ENCODE measurements around the gene LRG1.

The LRG1 gene

DNA sequence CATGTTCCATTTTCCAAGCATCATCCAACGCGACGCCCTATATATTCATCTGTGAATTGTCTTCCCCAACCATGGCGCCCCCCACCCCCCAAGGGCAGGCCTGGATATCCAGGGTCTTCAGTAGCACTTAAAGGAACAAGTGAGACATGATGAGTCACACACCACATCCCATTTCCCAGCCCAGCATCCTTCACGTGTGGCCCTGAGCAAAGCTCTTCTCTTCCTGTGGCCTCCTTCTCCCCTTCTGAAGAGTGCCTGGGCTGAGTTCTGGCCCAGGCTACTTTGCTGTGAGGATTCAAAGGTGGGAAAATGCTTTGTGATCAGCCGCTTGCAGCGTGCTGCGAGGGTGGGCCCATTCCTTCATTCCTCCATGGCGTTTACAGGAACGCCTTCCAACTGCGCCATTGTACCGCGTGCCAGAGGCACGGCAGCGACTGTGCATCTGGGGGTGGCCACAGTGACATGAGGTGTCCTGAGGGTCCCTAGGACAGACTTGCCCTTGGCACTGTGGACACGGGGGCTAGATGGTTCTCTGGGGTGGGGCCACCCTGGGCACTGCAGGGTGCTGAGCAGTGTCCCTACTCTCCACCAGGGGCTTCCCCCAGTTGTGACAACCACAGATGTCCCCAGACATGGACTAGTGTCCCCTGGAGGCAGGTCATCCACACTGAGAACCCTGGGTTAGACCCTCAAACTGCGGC is 33.2 kb downstream of the LRG1 start:
- DNase-seq: no peak

DNA sequence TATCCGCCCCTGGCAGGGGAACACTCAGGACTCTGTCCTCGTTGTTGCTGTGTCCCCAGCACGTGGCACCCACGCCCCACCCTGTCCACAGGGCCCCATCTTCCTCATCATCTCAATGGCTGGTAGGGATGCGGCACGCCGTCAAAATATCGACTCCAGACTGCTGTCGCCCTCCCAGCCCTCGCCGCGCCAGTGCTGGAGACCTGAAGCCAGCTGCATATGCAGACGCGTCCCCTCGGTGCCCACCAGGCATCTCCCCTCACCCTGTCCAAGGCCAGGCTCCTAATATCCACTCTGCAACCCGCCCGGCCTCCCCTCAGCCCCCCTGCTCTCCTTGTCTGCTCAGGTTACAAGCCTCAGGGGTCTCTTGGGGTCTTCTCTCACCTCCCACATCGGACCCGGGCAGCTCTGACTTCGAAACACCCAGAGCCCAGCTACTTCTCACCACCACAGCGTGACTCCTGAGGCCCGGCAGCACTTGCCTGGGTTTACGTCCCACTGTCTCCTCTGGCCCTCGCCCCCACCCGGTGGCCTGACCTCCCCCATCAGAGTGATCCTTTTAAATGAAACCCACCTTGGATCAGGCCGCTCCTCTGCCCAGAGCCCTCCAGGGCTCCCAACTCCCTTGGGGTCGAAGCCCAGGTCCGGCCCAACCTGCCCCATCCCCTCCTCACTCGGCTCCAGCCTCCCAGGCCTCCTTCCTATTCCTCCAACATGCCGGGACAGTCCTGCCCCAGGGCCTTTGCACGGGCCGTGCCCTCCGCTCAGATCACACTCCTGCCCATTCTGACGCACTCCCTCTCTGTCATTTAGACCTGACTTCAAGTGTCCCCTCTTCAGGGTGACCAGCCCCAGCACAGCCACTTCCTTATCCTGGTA is 34.0 kb downstream of the LRG1 start:
- DNase-seq: no peak

DNA sequence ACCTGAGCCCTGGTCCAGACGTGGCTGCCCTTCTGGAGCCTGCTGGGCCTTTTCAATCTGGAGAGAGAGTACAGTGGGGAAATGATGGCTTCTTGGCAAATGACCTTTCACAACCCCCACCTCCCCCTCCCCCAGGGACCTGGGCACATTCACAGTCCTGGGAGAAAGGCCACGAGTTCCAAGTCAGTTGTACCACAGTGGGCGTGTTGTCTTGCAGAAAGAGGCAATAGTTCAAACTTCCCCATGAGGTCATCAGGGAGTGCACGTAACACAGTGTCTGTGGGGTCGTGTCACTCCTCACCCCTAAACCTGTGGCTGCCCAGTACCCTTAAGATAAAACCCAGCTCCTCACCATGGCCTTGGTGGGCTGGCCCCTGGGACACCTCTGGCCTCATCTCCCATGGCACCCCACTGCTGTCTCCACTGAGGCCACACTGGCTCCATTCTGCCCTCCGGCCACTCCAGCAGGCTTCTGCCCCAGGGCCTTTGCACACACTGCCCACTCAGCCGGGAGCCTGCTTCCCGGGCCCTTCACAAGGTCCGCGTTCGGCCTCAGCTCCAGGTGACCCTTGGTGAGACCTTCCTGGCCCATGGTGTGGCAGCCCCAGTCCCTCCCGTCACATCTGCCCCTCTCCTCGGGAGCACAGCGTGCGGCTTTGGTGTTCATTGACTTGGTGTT is 34.8 kb downstream of the LRG1 start:
- no peak for DNase-seq

DNA sequence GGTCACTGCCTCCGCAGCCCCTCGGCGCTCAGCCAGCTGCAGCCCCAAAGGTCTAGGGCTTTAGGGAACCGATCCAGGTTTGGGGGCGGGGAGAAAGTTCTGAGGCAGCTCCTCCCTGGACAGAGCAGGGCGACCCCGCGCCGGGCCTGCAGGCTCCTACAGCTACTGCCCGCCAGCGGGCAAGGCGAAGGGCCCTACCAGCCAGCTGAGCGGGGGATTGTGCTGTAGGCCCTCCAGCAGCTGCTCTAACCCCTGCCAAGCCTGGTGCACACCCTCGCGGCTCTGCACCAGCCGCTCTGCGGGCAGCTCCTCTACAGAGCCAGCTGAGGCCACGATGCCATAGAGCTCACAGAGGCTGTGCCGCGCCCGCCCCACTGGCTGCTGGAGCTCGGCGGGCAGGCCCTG is 35.5 kb downstream of the LRG1 start:
- no peak for DNase-seq

DNA sequence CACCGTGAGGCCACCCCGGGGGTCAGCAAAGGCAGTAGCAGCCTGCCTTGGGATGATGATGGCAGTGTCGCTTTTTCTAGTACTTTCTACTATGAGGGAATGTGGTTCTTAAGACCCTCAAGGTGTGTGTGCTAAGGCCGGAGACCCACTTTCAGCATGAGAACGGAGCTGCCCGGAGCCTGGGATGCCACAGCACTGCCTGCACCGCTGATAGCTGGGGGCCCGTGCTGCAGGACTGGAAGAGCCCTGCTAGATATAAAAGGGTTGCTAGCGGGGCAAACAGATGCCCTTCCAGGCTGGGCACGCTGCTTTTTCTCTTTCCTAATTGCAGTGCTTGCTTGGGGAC is 36.0 kb downstream of the LRG1 start:
- no peak for DNase-seq

DNA sequence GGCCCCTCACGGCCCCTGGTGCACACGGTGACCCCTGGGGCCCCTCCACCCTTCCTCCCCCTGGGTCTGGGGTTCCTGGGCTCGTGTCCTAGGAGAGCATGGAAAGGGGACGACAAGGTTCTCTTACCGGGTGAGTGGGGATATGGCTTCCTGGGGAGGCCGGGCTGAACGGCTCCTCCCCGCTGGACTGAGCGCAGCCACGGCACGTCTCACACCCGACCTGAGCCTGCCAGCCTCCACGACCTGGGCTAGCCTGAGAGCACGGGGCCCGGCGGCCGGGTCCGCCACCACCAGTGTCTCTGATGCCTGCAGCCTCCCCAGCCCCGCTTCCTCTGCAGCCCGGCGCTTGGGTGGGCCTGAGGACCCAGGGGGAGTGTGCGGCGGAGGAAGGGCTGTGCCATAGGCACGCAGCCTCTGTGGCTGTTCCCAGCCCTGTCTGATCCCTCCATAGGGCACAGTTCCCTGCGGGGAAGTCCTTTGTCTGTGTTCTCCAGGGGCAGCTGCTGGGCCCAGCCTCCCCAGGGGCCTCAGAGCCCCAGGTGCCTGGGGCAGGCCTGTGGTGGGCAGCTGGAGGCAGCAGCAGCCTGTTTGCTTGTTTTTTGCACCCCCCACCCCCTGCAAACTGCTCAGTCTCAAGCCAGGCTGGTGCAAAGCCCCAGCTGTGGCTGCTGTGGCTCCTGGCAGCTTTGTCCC is 36.6 kb downstream of the LRG1 start:
- DNase-seq: no peak

DNA sequence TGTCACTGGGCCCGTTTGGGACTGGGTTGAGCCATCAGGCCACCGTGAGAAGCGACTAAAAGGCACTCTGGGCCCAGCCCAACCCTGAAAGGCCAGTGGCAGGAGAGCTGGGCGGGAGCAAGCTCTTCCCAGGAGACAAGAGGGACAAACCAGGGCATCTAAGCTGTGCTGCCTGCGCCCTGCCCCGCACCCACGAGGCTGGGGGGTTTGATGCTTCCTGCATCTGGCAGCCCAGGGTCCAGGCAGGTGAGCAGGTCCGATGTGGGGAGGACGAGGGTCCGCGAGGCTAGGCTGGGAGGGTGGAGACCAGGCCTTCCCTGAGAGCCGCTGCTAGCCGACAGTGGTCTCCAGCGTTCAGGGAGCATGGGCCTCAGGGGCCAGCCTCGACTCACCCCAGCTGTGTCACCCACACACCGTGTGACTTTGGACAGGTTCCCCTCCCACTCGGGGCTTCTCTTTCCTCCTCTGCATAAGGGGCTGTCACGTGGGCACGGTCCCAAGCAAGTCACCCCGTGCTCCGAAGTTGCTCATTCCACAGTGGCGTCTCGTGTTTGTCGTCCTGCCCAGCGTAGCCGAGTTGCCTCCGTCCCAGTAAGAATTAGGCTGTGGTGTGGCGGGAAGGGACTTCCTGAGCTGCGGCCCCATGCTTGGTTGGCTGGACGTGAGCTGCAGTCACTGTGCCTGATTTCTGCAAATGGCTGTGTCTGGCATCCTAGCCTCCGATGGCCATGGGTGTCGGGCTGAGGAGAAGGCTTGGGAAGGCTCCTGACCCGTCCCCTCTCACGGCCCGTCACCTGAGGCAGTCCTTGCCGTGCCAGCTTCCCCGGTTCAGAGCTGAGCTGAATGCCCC is 37.3 kb downstream of the LRG1 start:
- DNase-seq: no peak

DNA sequence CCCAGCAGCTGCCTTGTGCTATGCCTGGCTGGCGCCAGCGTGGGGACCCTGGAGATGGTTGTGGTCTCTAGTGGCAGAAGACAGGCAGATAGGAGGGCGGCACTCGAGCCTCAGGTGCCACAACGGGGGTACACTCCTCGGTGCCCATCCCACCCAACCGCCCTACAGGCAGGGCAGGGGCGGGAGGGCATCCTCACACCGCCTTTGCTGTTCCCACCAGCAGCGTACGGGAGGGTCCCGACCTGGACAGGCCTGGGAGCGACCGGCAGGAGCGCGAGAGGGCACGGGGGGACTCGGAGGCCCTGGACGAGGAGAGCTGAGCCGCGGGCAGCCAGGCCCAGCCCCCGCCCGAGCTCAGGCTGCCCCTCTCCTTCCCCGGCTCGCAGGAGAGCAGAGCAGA is 38.1 kb downstream of the LRG1 start:
- no peak for DNase-seq

DNA sequence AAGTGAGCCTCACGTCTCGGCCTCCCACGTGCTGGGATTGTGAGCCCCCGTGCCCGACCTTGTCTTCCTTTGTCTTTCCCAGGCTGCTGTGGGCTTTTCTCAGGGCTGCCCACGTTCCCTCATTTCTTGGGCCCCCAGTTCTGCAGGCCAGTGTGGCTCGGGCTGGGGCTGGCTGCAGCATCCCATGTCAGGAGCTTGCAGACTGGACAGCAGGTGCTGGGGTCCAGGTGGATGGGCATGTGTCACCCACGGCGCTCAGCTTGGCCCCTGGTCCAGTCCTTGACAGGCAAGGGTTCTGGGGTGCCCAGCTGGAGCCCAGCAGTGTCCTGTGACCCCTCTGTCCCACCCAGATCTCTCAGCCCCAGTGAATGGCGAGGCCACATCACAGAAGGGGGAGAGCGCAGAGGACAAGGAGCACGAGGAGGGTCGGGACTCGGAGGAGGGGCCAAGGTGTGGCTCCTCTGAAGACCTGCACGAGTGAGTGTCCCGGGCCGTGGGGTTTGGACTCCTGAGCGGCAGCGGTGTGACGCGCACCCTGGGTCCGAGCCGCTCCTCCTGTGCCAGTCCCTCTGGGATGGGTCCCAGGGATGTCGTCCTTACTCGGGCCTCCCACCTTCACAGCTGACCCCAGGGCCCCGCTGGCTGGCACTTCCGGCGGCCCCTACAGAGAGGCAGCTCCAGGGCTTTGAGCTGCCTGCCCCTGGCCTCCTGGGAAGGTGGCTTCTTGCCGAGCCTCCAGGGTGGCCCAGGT is 38.8 kb downstream of the LRG1 start:
- no peak for DNase-seq

DNA sequence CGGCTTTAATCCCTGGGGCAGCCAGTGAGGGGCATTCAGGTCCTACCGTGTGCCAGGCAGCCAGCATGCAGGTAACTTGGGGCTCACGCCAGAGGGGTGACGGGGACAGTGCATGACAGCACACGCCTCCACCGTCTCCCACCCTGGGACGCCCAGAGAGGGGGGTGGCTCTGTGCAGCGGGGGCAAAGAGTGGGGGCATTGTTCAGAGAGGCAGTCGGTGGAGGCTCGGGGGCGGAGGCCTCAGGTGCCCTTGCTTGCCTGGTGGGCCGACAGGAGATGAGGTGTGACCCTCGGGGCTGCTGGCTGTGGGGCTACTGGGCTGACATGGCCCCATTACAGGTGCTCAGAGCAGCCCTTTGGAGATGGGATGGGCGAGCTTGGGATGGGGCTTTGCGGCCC is 40.0 kb downstream of the LRG1 start:
- no peak for DNase-seq

DNA sequence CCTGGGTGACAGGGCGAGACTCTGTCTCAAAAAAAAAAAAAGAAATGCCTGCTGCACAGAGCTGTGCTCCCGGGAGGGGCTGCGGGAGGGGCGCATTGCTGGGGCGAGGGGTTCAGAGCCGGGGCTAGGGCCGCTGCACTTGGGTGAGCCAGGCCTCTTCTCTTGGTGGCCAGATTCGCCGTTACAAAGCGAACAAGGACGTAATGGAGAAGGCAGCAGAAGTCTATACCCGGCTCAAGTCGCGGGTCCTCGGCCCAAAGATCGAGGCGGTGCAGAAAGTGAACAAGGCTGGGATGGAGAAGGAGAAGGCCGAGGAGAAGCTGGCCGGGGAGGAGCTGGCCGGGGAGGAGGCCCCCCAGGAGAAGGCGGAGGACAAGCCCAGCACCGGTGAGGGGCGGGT is 40.5 kb downstream of the LRG1 start:
- no peak for DNase-seq

DNA sequence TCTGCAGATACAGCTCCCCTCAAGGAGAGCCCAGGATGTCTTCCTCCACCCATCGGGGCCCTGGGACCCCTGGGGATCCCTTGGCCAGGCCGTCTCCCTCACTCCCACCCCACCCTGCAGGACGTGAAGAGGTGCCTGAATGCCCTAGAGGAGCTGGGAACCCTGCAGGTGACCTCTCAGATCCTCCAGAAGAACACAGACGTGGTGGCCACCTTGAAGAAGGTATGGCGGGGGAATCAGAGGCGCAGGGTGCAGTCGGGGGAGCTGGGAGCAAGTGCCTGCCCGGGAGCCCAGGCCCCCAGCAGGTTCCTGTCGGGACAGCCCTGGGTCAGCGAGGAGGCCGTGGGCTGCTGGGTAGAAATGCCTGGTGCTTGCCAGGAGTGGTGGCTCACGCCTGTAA is 41.1 kb downstream of the LRG1 start:
- DNase-seq: no peak

DNA sequence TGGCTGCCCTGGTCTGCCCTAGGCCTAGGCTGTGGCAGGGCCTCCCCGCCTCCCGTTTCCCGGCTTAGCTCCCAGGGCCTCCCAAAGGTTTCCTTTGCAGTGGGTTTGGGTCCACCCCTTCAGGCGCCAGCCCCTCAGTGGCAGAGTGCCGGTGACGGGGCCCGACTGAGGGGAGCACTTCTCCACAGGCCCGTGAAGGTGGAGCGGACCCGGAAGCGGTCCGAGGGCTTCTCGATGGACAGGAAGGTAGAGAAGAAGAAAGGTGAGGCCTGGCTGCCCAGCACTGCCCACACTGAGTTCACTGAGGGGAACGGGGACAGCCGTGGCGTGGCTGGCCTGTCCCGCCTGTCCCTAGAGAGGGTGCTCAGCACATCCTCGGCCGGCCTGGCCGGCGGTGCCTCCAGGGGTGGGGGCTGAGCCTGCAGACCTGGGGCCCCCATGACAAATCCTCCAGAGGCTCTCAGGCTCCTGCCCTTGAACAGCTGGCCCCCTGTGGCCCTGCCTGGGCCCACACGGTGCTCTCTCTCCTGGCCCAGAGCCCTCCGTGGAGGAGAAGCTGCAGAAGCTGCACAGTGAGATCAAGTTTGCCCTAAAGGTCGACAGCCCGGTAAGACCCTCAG is 42.0 kb downstream of the LRG1 start:
- DNase-seq: no peak

DNA sequence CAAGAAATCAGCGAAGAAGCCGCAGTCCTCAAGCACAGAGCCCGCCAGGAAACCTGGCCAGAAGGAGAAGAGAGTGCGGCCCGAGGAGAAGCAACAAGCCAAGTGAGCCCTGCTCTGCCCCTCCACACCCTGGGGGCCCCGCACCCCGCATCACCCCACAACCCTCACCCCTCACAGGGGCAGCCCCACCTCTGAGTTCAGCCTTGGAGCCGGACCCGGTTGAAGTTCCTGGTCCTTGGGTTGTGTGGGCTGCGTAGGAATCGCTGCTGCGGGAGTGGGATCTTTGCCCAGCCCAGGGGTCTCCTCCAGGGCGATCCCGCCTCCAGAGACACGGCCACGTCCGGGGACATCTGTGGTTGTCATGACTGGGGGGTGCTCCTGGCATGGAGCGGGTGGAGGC is 43.5 kb downstream of the LRG1 start:
- no peak for DNase-seq

DNA sequence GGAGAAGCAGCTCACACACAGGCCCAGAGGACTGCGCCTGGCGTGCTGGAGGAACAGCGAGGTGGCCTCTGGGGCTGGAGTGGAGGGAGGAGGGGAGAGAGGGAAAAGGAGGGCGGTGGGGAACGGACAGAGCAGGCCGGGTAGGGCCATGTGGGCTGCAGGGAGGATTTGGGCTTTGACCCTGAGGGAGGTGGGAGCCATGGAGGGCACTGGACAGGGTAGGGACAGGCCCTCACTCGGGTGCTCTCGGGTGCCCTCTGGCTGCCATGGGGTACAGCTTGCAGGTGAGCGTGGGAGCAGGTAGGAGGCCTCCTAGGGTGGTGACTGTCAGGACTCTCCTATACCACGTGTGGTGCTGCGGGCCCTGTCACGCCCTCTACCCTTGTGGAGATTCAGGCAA is 44.4 kb downstream of the LRG1 start:
- DNase-seq: no peak

DNA sequence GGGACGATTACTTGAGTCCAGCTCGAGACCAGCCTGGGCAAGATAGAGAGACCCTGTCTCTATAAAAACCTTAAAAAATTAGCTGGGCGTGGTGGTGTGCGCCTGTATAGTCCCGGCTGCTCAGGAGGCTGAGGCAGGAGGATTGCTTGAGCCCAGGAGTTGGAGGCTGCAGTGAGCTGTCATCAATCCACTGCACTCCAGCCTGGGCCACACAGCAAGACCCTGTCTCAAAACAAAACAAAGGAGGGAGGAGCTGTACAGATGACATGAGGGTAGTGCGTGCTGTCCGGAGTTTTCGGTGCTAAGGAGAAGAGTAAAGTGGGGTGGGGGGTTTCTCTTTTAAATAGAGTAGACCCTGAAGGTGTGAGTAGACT is 45.2 kb downstream of the LRG1 start:
- no peak for DNase-seq

DNA sequence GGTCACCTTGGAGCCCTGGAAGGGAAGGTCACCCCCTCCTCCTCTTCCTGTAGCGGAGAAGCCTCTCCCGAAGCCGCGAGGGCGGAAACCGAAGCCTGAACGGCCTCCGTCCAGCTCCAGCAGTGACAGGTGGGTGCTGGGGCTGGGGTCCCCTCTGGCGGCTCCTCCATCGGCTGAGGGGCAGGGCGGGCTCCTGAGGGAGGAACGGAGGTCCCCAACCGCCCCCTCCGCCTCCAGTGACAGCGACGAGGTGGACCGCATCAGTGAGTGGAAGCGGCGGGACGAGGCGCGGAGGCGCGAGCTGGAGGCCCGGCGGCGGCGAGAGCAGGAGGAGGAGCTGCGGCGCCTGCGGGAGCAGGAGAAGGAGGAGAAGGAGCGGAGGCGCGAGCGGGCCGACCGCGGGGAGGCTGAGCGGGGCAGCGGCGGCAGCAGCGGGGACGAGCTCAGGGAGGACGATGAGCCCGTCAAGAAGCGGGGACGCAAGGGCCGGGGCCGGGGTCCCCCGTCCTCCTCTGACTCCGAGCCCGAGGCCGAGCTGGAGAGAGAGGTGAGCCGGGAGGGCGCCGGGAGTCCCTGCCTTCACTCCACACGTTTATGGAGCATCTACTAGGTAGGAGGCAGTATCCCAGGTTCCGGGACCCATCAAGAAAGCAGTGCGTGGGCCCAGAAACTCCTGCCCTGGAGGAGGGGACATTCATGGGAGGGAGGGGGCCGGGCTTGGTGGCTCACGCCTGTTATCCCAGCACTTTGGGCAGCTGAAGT is 45.7 kb downstream of the LRG1 start:
- DNase-seq: no peak

DNA sequence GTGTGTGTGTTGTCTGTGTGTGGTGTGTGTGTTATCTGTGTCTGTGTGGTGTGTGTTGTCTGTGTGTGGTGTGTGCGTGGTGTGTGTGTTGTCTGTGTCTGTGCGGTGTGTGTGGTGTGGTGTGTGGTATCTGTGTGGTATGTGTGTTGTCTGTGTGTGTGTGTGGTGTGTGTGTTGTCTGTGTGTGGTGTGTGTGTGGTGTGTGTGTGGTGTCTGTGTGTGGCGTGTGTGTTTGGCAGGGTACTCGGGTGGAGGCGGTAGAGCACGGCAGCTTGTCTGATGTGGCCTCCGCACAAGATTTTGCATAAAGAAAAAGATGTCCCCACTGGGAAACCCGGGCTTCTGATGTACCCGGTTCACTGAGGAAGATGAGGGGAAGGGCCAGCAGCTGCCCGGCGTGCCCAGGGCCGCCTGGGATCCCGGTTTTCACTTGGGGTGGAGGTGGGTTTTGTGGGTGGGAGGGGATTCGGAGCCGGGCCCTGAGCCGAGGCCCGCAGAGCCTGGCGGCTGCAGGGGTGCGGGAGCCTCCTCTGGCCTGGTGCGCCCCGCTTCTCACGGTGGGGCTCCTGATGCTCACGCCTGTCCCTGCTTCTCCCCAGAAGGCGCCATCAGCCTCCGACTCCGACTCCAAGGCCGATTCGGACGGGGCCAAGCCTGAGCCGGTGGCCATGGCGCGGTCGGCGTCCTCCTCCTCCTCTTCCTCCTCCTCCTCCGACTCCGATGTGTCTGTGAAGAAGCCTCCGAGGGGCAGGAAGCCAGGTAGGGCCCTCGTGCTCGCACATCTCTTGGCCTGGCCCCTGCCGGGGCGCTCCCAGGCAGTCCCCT is 46.5 kb downstream of the LRG1 start:
- DNase-seq: no peak

DNA sequence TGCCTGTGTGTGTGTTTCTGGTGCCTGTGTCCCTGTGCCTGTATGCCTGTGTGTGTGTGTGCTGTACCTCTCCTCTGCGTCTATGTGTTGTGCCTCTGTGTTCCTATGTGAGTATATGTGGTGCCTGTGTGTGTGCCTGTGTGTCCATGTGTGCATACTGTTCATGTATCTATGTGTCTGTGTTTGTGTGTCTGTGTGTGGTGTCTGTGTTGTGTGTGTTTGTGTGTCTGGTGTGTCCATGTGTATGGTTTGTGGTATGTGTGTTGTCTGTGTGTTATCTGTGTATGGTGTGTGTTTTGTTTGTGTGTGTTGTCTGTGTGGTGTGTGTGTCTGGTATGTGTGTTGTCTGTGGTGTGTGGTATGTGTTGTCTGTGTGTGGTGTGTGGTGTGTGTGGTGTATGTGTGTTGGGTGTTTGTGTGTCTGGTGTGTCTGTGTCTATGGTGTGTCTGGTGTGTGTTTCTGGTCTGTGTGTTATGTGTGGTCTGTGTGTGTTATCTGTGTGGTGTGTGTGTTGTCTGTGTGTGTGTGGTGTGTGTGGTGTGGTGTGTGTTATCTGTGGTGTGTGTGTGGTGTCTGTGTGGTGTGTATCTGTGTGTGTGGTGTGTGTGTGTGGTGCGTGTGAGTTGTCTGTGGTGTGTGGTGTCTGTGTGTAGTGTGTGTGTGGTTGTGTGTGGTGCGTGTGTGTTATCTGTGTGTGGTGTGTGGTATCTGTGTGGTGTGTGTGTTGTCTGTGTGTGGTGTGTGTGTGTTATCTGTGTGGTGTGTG is 47.3 kb downstream of the LRG1 start:
- no peak for DNase-seq

Data from stimulated activated CD4-positive, alpha-beta T cell treated with anti-CD3 and anti-CD28 coated beads, Interleukin-4, amount 100 ng/mL, for 24 hours (primary cell).